Activated naive CD4-positive, alpha-beta T cell treated with anti-CD3 and anti-CD28 coated beads, Interleukin-2, amount 10 ng/mL, durations not matched to agents 7 days and 5 days (primary cell): ENCODE results near the gene KCTD21.
"Not testable (repeated sequence)": the region's sequence is repeated elsewhere in the genome, so short reads cannot be mapped to it uniquely, and the experiment has no call there.

Experiments
- CTCF ChIA-PET: fragments of 350-600 bp; sonication (Branson Sonifier 250); formaldehyde crosslinking; loops from one replicate; lab custom pipeline; 2021; ENCODE audit warnings: antibody characterized with exemption; lab: Charles Lee
- DNase-seq: peaks from one replicate; pipeline ENCODE4 v3.0.0-alpha.2; 2020
- H3K27ac Mint-ChIP-seq: one replicate; pipeline ENCODE4 v1.8.0; 2021; ENCODE audit warnings: mild to moderate bottlenecking, moderate library complexity, mixed read lengths
- H3K27me3 Mint-ChIP-seq: one replicate; pipeline ENCODE4 v1.8.0; 2021; ENCODE audit warnings: mild to moderate bottlenecking, mixed read lengths
- H3K36me3 Mint-ChIP-seq: one replicate; pipeline ENCODE4 v1.8.0; 2021; ENCODE audit warnings: mixed read lengths
- H3K4me1 Mint-ChIP-seq: one replicate; pipeline ENCODE4 v1.8.0; 2021; ENCODE audit warnings: mixed read lengths
- H3K4me3 Mint-ChIP-seq: one replicate; pipeline ENCODE4 v1.8.0; 2021; ENCODE audit warnings: mild to moderate bottlenecking, moderate library complexity, mixed read lengths
- H3K9me3 Mint-ChIP-seq: one replicate; pipeline ENCODE4 v1.8.0; 2021; ENCODE audit warnings: mixed read lengths

Gene KCTD21

GRCh38 chr11:78223320-78223954 lies 35.0 kb upstream of the KCTD21 start:
- H3K27ac Mint-ChIP-seq, result no peak overlapping the region
- DNase-seq, result peak; percentile 8
- peaks cover 40% of the 10 kb centered on the region for H3K4me1 Mint-ChIP-seq
- no peaks in the 10 kb centered on the region for H3K27me3 Mint-ChIP-seq
- CTCF ChIA-PET, result no interaction called here
- H3K9me3 Mint-ChIP-seq, result no peaks in the 10 kb centered on the region
- H3K36me3 Mint-ChIP-seq, result peaks cover 40% of the 10 kb centered on the region
- H3K4me3 Mint-ChIP-seq, result no peak overlapping the region

- CTCF ChIA-PET, H3K4me3 Mint-ChIP-seq, H3K27me3 Mint-ChIP-seq, H3K9me3 Mint-ChIP-seq, H3K27ac Mint-ChIP-seq: not testable (repeated sequence)
- peaks cover 33% of the 10 kb centered on the region for H3K4me1 Mint-ChIP-seq
- DNase-seq, result peak; percentile 8
- H3K36me3 Mint-ChIP-seq, result peaks cover 40% of the 10 kb centered on the region
Observed at GRCh38 chr11:78222726-78223125, 34.3 kb upstream of the KCTD21 start.

GRCh38 chr11:78221396-78222315 lies 33.2 kb upstream of the KCTD21 start:
- Mint-ChIP-seq H3K4me3 (no peak overlapping the region), H3K36me3 (peaks cover 47% of the 10 kb centered on the region), H3K9me3 (no peaks in the 10 kb centered on the region), H3K4me1 (peaks cover 27% of the 10 kb centered on the region), H3K27me3 (no peaks in the 10 kb centered on the region), H3K27ac (no peak overlapping the region)
- DNase-seq, result peak; percentile 11
- CTCF ChIA-PET, result interaction anchor here (1.0 kb wide), 1 partner anchor 18 kb away, joined by 4 read pairs; no protein-coding TSS in a partner anchor

GRCh38 chr11:78220218-78221157 lies 32.1 kb upstream of the KCTD21 start:
- H3K4me1 Mint-ChIP-seq, result peaks cover 25% of the 10 kb centered on the region
- no peaks in the 10 kb centered on the region for H3K9me3 Mint-ChIP-seq
- peaks cover 55% of the 10 kb centered on the region for H3K36me3 Mint-ChIP-seq
- CTCF ChIA-PET, result interaction anchor here (1.0 to 1.3 kb wide), 2 partner anchors 8 to 17 kb away, joined by 4 to 7 read pairs; no protein-coding TSS in a partner anchor
- DNase-seq, result peak; percentile 19
- no peak overlapping the region for H3K27ac Mint-ChIP-seq
- H3K4me3 Mint-ChIP-seq, result no peak overlapping the region
- H3K27me3 Mint-ChIP-seq, result no peaks in the 10 kb centered on the region

GRCh38 chr11:78219493-78220217 lies 31.2 kb upstream of the KCTD21 start:
- peak; percentile 14 for DNase-seq
- H3K27ac Mint-ChIP-seq, result no peak overlapping the region
- no peaks in the 10 kb centered on the region for H3K9me3 Mint-ChIP-seq
- no peaks in the 10 kb centered on the region for H3K27me3 Mint-ChIP-seq
- no peak overlapping the region for H3K4me3 Mint-ChIP-seq
- H3K36me3 Mint-ChIP-seq, result peaks cover 53% of the 10 kb centered on the region
- CTCF ChIA-PET, result interaction anchor here (1.3 kb wide), 1 partner anchor 9 kb away, joined by 7 read pairs; no protein-coding TSS in a partner anchor
- peaks cover 17% of the 10 kb centered on the region for H3K4me1 Mint-ChIP-seq

- peaks cover 15% of the 10 kb centered on the region for H3K4me1 Mint-ChIP-seq
- peaks cover 53% of the 10 kb centered on the region for H3K36me3 Mint-ChIP-seq
- H3K27me3 Mint-ChIP-seq, result no peaks in the 10 kb centered on the region
- H3K9me3 Mint-ChIP-seq, result no peaks in the 10 kb centered on the region
- DNase-seq, result peak; percentile 7
- H3K27ac Mint-ChIP-seq, result no peak overlapping the region
- CTCF ChIA-PET, result interaction anchor here (0.7 to 1.3 kb wide), 2 partner anchors 9 to 346 kb away, joined by 4 to 7 read pairs; no protein-coding TSS in a partner anchor
- no peak overlapping the region for H3K4me3 Mint-ChIP-seq
Observed at GRCh38 chr11:78218707-78219492, 30.5 kb upstream of the KCTD21 start.

GRCh38 chr11:78217650-78218541 lies 29.5 kb upstream of the KCTD21 start:
- peaks cover 11% of the 10 kb centered on the region for H3K4me1 Mint-ChIP-seq
- H3K27ac Mint-ChIP-seq, result no peak overlapping the region
- H3K36me3 Mint-ChIP-seq, result peaks cover 52% of the 10 kb centered on the region
- no peaks in the 10 kb centered on the region for H3K9me3 Mint-ChIP-seq
- DNase-seq, result peak; percentile 12
- H3K27me3 Mint-ChIP-seq, result no peaks in the 10 kb centered on the region
- H3K4me3 Mint-ChIP-seq, result no peak overlapping the region
- CTCF ChIA-PET, result no interaction called here

- DNase-seq, result peak; percentile 0
- Mint-ChIP-seq H3K4me1 (peaks cover 11% of the 10 kb centered on the region), H3K27me3 (no peaks in the 10 kb centered on the region), H3K27ac (peak overlapping the region; percentile 29), H3K4me3 (no peak overlapping the region), H3K9me3 (no peaks in the 10 kb centered on the region), H3K36me3 (peaks cover 58% of the 10 kb centered on the region)
- CTCF ChIA-PET, result interaction anchor here (1.0 kb wide), 1 partner anchor 14 kb away, joined by 4 read pairs; no protein-coding TSS in a partner anchor
Observed at GRCh38 chr11:78216571-78217287, 28.3 kb upstream of the KCTD21 start.

GRCh38 chr11:78216021-78216420 lies 27.6 kb upstream of the KCTD21 start:
- H3K4me1 Mint-ChIP-seq, result peaks cover 11% of the 10 kb centered on the region
- no peak overlapping the region for H3K4me3 Mint-ChIP-seq
- CTCF ChIA-PET, result interaction anchor here (1.0 kb wide), 1 partner anchor 13 kb away, joined by 4 read pairs; no protein-coding TSS in a partner anchor
- H3K36me3 Mint-ChIP-seq, result peaks cover 58% of the 10 kb centered on the region
- DNase-seq, result peak; percentile 3
- no peaks in the 10 kb centered on the region for H3K27me3 Mint-ChIP-seq
- no peak overlapping the region for H3K27ac Mint-ChIP-seq
- no peaks in the 10 kb centered on the region for H3K9me3 Mint-ChIP-seq

- H3K36me3 Mint-ChIP-seq, result peaks cover 64% of the 10 kb centered on the region
- H3K4me1 Mint-ChIP-seq, result peaks cover 7% of the 10 kb centered on the region
- H3K4me3 Mint-ChIP-seq, result no peak overlapping the region
- no peaks in the 10 kb centered on the region for H3K27me3 Mint-ChIP-seq
- DNase-seq, result peak; percentile 11
- CTCF ChIA-PET, result interaction anchor here (0.8 kb wide), 1 partner anchor 21 kb away, joined by 3 read pairs; no protein-coding TSS in a partner anchor
- peak overlapping the region; percentile 31 for H3K27ac Mint-ChIP-seq
- H3K9me3 Mint-ChIP-seq, result no peaks in the 10 kb centered on the region
Observed at GRCh38 chr11:78214331-78215194, 26.1 kb upstream of the KCTD21 start.
